Left lung (tissue), 10 donors: ENCODE results near the gene MAP7D3. TPM values are rescaled to one million over a fixed set of nuclear protein-coding genes. Genes with fewer than 3 reads are reported as not detected.
A peak's percentile ranks its signal among the peaks of the same experiment; 100 is the strongest.
"Not testable (repeated sequence)": the region's sequence is repeated elsewhere in the genome, so short reads cannot be mapped to it uniquely, and the experiment has no call there.

Source experiments
- ATAC-seq: fragments of 200-7000 bp; cut with Tn5 transposase; one replicate; pipeline ENCODE4 v1.9.1; 2020; ENCODE audit warnings: moderate library complexity
- DNase-seq, 4 donors: peaks; one replicate each; pipeline ENCODE4 v3.0.0-alpha.2; 2013 to 2020
- H3K27ac ChIP-seq, 2 donors: fragments of 200-600 bp; sonication (generic) in 1 of 2; one replicate each; pipeline versions ENCODE4 v1.5.0 to v1.8.0; 2020 to 2021
- H3K27me3 ChIP-seq, 2 donors: fragments of 200-600 bp; sonication (generic) in 1 of 2; one replicate each; pipeline versions ENCODE4 v1.5.0 to v1.8.0; 2020 to 2021
- H3K36me3 ChIP-seq, 2 donors: fragments of 200-600 bp; sonication (generic) in 1 of 2; one replicate each; pipeline versions ENCODE4 v1.5.0 to v1.8.0; 2020 to 2021
- H3K4me1 ChIP-seq, 2 donors: fragments of 200-600 bp; one replicate each; pipeline ENCODE4 v1.8.0; 2021
- H3K4me3 ChIP-seq, 2 donors: fragments of 200-600 bp; sonication (generic) in 1 of 2; one replicate each; pipeline versions ENCODE4 v1.5.0 to v1.8.0; 2020 to 2021; ENCODE audit warnings: mild to moderate bottlenecking in 1 of 2
- H3K9me3 ChIP-seq, 2 donors: fragments of 200-600 bp; sonication (generic) in 1 of 2; one replicate each; pipeline versions ENCODE4 v1.5.0 to v1.8.0; 2020 to 2021
- CTCF ChIP-seq, 2 donors: fragments of 200-600 bp; sonication (generic) in 1 of 2; IDR thresholded peaks; one replicate each; pipeline versions ENCODE4 v1.5.0 to v1.8.0; 2021; ENCODE audit warnings: antibody characterized with exemption in 2 of 2
- intact Hi-C, 2 donors: fragments of 100-400 bp; cut with DNase I; formaldehyde crosslinking; loops; one replicate each; pipeline versions ENCODE4 v1.11.2 to v1.14.2; 2022
- polyA plus RNA-seq, 6 donors: library from polyadenylated mRNA; unstranded; fragments of 120-200 nt; gene quantifications; one replicate each; pipeline ENCODE4 v1.2.1, GENCODE V29; 2013; ENCODE audit not compliant: insufficient read length in 6 of 6
- total RNA-seq, 2 donors: library from RNA; stranded (reverse); fragmentation: NEBNext Ultra II Directional; extraction: Animal tissue kit (Norgen Biotek cat#: 25700); gene quantifications; one replicate each; pipeline ENCODE4 v1.2.1, GENCODE V29; 2021
- donor health status: DM: no; HTN: yes; CAD: no.
- donor health status: DM: no; HTN: no; CAD: no.

Gene MAP7D3
- total and polyA plus RNA-seq, 8 donors, result 7.6 to 19.7 (median 16.5) TPM

- H3K4me1 ChIP-seq, result no peaks in the 10 kb centered on the region
- H3K27me3 ChIP-seq, result peaks cover 0 to 2% of the 10 kb centered on the region in 2 donors
- H3K9me3 ChIP-seq, result no peaks in the 10 kb centered on the region
- peak overlapping the region in 1 of 2 donors; percentile 63 for H3K27ac ChIP-seq
- ATAC-seq, result peak; percentile 56
- DNase-seq, result no peak
- intact Hi-C loops, result no loop called here
- no peaks in the 10 kb centered on the region for H3K36me3 ChIP-seq
- no peak overlapping the region for H3K4me3 ChIP-seq
- no peak for TF ChIP-seq CTCF (IDR thresholded peaks at IDR 0.05)
Measured at GRCh38 chrX:136170139-136170800, 80.9 kb downstream of the MAP7D3 start.

GRCh38 chrX:136168929-136169735 is 82.1 kb downstream of the MAP7D3 start:
- H3K27ac ChIP-seq, result peak overlapping the region; percentile 48 to 63
- TF ChIP-seq CTCF (IDR thresholded peaks at IDR 0.05), result no peak
- H3K36me3 ChIP-seq, result no peaks in the 10 kb centered on the region
- H3K4me3 ChIP-seq, result no peak overlapping the region
- no peaks in the 10 kb centered on the region for H3K9me3 ChIP-seq
- H3K4me1 ChIP-seq, result no peaks in the 10 kb centered on the region
- peaks cover 0 to 2% of the 10 kb centered on the region in 2 donors for H3K27me3 ChIP-seq
- intact Hi-C loops, result no loop called here
- DNase-seq (peak in 3 of 4 donors; percentile 33 to 83 (median 75)), ATAC-seq (peak; percentile 78)

GRCh38 chrX:136167989-136168388 is 83.2 kb downstream of the MAP7D3 start:
- H3K27ac ChIP-seq, H3K4me3 ChIP-seq, DNase-seq, H3K36me3 ChIP-seq, H3K9me3 ChIP-seq, H3K4me1 ChIP-seq, H3K27me3 ChIP-seq, ATAC-seq, intact Hi-C loops: not testable (repeated sequence)

GRCh38 chrX:136166221-136166855 is 84.9 kb downstream of the MAP7D3 start:
- peaks cover 0 to 2% of the 10 kb centered on the region in 2 donors for H3K27me3 ChIP-seq
- no peak for TF ChIP-seq CTCF (IDR thresholded peaks at IDR 0.05)

GRCh38 chrX:136165406-136165805 is 85.8 kb downstream of the MAP7D3 start:
- Histone ChIP-seq H3K27me3 (no peaks in the 10 kb centered on the region), H3K4me3 (no peak overlapping the region), H3K4me1 (no peaks in the 10 kb centered on the region), H3K9me3 (no peaks in the 10 kb centered on the region), H3K36me3 (no peaks in the 10 kb centered on the region), H3K27ac (no peak overlapping the region)
- intact Hi-C loops, result no loop called here
- no peak for TF ChIP-seq CTCF (IDR thresholded peaks at IDR 0.05)
- no peak for DNase-seq
- no peak for ATAC-seq

More at GRCh38 chrX:136166221-136166855, 84.9 kb downstream of the MAP7D3 start:
- H3K4me1 ChIP-seq, result no peaks in the 10 kb centered on the region
- ATAC-seq (peak; percentile 42), DNase-seq (no peak)
- no peaks in the 10 kb centered on the region for H3K36me3 ChIP-seq
- H3K9me3 ChIP-seq, result no peaks in the 10 kb centered on the region
- intact Hi-C loops, result no loop called here
- no peak overlapping the region for H3K27ac ChIP-seq
- no peak overlapping the region for H3K4me3 ChIP-seq
